Kidney tubule cell (primary cell): Measurements from ENCODE around the gene UGGT1.
"Not testable (repeated sequence)": the region's sequence is repeated elsewhere in the genome, so short reads cannot be mapped to it uniquely, and the experiment has no call there.

Experiments used
- DNase-seq: peaks from one replicate; pipeline ENCODE4 v3.0.0-alpha.2; 2018; ENCODE audit warnings: low spot score

Gene UGGT1

DNA sequence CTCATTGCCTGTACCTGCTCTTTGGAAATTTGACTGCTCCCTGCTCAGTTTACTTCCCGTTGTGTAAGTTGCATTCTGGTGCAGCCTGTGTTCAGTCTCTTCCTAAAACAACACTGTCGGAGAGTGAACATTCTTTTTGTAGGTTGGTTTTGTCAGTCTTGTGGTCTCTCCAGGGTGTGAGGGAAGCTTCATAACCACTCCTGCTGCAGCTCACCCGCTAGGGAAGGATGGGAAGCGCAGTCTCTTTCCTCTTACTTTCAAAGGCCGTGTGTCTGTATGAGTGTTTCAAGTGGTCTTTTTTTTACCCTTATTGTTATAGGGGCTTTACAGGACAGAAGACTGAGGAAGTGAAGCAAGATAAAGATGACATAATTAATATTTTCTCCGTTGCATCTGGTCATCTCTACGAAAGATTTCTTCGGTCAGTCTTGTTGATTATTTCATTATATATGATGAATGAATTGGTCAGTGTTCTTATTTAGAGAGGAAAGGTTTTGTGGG, 87.2 kb downstream of the UGGT1 start:
- no peak for DNase-seq

GRCh38 chr2:128178650-128179460, 87.9 kb downstream of the UGGT1 start:
- DNase-seq, result peak; percentile 44

DNA sequence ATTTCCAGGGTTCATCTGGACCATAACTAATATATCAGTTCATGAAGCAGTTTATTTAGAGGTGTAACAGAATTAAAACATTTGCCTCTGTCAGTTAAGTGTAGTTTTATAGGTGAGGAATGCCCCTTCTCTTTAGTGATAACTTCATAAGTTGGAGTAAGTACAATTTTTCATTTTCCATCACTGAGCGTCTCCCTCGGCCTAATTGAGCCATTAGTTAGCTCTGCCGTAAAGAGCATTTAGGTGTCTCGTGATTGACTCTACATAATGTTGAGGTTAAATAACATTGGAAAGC, 88.4 kb downstream of the UGGT1 start:
- no peak for DNase-seq

DNA sequence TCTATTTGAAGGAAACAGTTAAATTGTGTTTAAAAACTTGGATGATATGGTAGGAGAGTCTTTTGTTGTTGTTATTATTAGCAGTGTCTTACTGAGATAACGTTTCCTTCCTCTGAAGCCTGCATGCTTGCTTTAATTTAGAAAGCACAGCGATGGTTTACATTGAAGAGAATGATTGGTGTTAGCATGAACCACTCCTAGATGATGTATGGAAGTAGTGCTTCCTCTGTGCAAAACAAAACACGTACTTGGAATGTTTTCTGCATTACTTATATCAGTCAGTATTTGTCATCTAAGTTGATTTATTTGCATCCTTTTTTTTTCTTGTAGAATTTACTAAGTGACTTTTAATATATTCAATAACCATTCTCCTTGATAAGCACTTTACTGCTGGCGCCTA, 89.0 kb downstream of the UGGT1 start:
- DNase-seq, result no peak

GRCh38 chr2:128185576-128185975, 94.6 kb downstream of the UGGT1 start:
- no peak for DNase-seq

DNA sequence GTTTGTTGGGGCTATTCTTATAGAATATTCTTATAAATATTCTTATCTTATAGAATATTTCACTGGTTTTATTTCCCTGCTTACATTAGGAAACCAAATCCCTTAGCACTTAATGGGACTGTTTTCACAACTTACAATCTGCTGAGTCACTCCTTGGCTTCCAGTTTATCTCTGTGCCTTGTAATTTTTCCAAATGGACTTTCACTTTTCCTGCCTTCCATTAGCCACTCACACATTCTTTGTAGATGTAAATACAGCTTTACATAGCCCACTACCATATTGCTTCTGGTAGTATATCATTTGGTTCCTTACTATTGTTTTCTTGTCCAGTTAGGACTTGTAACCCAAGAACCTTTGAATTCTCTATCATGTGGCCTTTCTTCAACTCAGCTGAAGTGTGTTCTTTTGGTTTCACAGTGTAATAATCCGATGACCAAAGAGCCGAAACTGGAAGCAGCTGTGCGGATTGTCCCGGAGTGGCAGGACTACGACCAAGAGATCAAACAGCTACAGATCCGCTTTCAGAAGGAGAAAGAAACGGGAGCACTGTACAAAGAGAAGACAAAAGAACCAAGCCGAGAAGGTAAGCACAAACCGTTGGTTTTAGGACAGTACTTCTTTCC, 96.1 kb downstream of the UGGT1 start:
- peak; percentile 49 for DNase-seq

- no peak for DNase-seq
These were observed 104.5 kb downstream of the UGGT1 start for GRCh38 chr2:128195435-128195984.

GRCh38 chr2:128196026-128196425, 105.0 kb downstream of the UGGT1 start:
- no peak for DNase-seq

DNA sequence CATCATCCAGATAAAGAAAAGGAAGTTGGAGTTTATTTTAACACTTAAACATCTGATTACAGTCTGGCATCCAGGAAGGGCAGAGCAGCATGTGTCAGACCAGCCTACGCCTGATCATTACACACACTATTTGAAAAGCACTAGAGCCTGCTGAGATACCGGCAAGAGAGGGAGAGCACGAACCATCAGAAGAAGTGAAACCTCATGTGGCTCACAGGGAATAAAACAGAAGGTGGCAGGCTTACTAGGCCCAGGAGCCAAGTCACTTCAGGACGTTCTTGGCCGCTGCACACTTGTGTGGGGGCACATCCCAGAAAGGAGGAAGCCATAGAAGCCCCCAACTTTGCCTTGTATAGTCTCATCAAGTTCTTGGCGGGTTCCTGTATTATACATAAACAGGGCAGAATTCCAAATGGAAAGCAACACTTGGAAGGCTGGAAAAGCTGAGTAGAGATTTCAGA, 105.5 kb downstream of the UGGT1 start:
- no peak for DNase-seq

DNA sequence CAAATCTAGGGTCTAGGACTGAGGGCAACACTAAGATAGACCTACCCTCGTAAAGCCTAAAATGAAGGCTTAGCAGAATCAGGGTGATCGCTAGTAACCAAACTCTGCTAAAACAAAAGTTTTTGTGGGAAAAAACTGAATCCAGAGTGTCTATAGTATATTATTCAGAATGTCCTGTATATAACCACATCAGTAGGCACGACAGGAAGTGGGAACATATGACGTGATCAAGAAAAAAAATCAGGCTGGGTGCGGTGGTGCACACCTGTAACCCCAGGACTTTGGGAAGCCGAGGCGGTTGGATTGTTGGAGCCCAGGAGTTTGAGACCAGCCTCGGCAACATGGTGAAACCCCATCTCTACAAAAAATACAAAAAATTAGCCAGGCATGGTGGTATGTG, 106.1 kb downstream of the UGGT1 start:
- DNase-seq, result no peak

DNA sequence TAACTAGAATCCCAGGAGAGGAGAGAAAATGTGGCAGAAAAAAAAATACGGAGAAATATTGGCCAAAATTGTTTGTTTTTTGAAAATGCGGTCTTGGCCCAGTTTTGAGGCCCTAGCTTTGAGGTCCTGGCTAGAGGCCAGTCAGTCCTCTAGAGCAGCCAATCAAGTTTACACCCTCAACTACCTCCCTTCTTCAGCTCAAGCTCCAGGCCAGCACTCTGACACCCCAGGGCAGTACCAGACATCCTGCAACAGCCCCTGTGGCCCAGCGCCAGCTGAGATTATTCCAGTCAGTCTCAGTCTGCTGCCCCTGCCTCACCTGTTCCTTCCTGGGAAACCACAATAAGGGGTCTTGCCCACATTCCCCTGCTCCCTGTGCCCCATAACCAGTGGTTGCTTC, 107.7 kb downstream of the UGGT1 start:
- DNase-seq, result no peak

DNA sequence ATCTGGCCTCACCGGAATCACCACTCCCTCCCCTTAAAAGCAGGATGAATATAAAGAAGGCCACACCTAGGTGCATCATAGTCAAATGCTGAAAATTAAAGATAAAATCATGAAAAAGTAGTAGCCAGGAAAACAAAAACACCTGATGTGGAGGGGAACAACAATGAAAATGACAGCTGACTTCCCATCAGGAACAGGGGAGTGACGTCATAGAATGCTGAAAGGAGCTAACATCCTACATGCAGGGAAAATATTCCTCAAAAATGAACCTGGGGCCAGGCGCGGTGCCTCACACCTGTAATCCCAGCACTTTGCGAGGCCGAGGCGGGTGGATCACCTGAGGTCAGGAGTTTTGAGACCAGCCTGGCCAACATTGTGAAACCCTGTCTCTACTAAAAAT, 108.1 kb downstream of the UGGT1 start:
- no peak for DNase-seq

- no peak for DNase-seq
These were observed 111.8 kb downstream of the UGGT1 start for GRCh38 chr2:128202791-128203190.

DNA sequence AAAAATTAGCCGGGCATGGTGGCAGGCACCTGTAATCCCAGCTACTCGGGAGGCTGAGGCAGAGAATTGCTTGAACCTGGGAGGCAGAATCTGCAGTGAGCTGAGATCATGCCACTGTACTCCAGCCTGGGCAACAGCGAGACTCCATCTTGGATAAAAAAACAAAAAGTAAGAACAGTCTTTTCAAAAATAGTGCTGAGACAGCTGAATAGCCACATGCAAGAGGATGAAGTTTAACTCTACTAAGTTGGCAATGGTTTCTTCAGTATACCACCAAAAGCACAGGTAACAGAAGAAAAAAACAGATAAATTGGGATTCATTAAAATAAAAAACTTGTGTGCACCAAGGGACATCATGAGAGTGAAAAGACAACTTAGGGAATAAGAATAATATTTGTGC, 115.2 kb downstream of the UGGT1 start:
- DNase-seq, result no peak

GRCh38 chr2:128208023-128208422, 117.0 kb downstream of the UGGT1 start:
- DNase-seq, result no peak

DNA sequence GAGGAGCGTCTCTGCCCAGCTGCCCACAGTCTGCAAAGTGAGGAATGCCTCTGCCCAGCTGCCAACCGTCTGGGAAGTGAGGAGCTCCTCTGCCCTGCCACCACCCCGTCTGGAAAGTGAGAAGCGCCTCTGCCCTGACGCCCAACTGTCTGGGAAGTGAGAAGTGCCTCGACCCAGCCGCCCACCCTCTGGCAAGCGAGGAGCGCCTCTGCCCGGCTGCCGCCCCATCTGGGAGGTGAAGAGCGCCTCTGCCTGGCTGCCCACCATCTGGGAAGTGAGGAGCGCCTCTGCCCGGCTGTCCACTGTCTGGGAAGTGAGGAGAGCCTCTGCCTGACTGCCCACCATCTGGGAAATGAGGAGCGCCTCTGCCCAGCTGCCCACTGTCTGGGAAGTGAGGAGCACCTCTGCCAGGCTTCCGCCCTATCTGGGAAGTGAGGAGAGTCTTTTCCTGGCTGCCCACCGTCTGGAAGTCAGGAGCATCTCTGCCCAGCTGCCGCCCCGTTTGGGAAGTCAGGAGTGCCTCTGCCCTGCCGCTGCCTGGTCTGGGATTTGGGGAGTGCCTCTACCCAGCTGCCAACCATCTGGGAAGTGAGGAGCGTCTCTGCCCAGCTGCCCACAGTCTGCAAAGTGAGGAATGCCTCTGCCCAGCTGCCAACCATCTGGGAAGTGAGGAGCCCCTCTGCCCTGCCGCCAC, 117.8 kb downstream of the UGGT1 start:
- DNase-seq, result not testable (repeated sequence)

DNA sequence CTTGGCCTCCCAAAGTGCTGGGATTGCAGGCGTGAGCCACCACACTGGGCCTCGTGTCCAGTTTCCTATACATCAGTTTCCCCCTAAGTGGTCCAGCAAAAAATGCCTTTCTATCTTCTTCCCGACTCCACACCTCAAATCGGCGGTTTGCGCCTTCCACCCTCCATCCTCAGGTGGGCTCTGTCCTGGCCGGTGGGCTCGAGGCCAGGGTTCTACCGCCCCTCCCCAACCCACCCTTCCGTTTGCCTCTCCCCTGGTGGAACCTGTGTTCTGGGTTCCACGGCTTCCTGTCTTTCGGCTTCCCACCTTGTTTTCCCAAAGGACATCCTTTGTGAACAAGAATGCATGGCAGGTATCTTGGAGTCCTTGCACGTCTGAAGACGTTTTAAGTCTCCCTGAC, 123.3 kb downstream of the UGGT1 start:
- DNase-seq, result no peak

DNA sequence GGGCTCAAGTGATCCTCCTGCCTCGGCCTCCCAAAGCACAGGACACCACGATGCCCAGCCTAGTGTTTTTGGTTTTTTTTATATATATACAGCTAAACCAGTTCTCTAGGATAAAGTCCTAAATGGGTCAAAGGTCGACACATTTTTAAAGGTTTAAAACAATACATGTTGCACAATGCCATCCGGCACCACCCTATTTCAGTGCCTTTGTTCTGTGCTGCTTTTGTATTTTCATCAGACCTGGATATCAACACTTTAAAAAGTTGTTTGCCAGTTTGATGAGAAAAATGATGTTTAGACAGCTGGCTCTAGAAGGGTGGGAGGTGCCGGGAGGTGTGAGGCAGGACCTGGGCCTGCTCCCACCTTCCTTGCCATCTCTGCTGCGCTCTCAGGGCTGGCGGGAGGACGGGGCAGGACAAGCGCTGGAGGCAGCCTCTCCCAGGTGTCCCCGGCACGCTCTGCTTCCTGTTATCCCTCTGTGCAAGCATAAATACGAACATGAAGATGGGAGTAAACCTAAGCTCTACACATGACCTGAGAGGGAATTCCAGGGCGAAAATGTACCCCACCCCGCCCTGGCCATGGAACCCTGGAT, 124.0 kb downstream of the UGGT1 start:
- no peak for DNase-seq

- no peak for DNase-seq
These were observed 125.1 kb downstream of the UGGT1 start for GRCh38 chr2:128215897-128216642.

DNA sequence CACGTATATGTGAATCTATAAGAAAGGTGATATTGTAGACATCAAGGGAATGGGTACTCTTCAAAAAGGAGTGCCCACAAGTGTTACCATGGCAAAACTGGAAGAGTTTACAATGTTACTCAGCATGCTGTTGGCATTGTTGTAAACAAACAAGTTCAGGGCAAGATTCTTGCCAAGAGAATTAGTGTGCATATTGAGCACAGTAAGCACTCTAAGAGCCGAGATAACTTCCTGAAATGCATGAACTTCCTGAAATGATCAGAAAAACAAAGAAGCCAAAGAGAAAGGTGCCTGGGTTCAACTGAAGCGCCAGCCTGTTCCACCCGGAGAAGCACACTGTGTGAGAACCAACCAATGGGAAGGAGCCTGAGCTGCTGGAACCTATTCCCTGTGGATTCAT, 126.7 kb downstream of the UGGT1 start:
- DNase-seq, result no peak

DNA sequence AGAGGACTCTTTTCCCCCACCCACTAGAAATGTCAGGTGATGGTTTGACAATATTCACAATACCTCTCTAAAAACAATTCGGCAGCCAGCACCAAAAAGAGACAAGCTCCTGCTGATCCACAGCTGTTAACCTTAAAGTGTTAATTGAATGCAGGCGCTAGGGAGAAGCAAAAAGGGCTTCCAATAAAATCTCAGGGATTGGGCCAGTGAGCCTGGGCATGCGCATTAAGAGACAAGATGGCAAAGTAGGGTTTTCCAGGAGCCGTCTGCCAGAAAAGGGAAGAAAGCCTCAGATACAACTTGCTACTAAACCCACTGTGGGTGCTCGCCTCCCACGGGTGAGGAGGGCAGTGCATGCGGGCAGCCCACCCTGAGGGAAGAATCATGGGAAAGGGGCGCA, 128.9 kb downstream of the UGGT1 start:
- no peak for DNase-seq

GRCh38 chr2:128227862-128228261, 136.9 kb downstream of the UGGT1 start:
- no peak for DNase-seq
